Upper lobe of right lung (tissue), 1 donor: ENCODE measurements around the gene MYCBP. TPM values are rescaled to one million over a fixed set of nuclear protein-coding genes. Genes with fewer than 3 reads are reported as not detected.

Source experiments
- ATAC-seq: fragments of 200-7000 bp; cut with Tn5 transposase; one replicate; pipeline ENCODE4 v1.9.1; 2020; ENCODE audit warnings: mild to moderate bottlenecking, moderate library complexity
- DNase-seq: peaks from one replicate; pipeline ENCODE4 v3.0.0-alpha.2; 2020
- H3K27ac ChIP-seq: fragments of 200-600 bp; one replicate; pipeline ENCODE4 v1.8.0; 2022
- H3K27me3 ChIP-seq: fragments of 200-600 bp; one replicate; pipeline ENCODE4 v1.8.0; 2022; ENCODE audit warnings: mild to moderate bottlenecking
- H3K36me3 ChIP-seq: fragments of 200-600 bp; one replicate; pipeline ENCODE4 v1.8.0; 2022
- H3K4me1 ChIP-seq: fragments of 200-600 bp; one replicate; pipeline ENCODE4 v1.8.0; 2022
- H3K4me3 ChIP-seq: fragments of 200-600 bp; one replicate; pipeline ENCODE4 v1.8.0; 2022; ENCODE audit warnings: mild to moderate bottlenecking
- H3K9me3 ChIP-seq: fragments of 200-600 bp; one replicate; pipeline ENCODE4 v1.8.0; 2022
- intact Hi-C: fragments of 100-400 bp; cut with DNase I; formaldehyde crosslinking; loops from one replicate; pipeline ENCODE4 v1.11.0; 2022
- total RNA-seq: library from RNA; stranded (reverse); fragmentation: NEBNext Ultra II Directional; extraction: Animal tissue kit (Norgen Biotek cat#: 25700); gene quantifications from one replicate; pipeline ENCODE4 v1.2.1, GENCODE V29; 2021
- TF ChIP-seq, protein P1 (sequence below): fragments of 200-600 bp; IDR thresholded peaks from one replicate; pipeline ENCODE4 v1.8.0; 2022; ENCODE audit warnings: antibody characterized with exemption
- donor health status: DM: no; HTN: yes; CAD: no; lungs with severe emphysema.

Gene MYCBP
- total RNA-seq, 1 donor from 2014 or later, result 12.9 TPM

- intact Hi-C loops, result no loop called here
- H3K4me1 ChIP-seq, result peaks cover 20% of the 10 kb centered on the region
- peaks cover 19% of the 10 kb centered on the region for H3K36me3 ChIP-seq
- ATAC-seq (no peak), DNase-seq (no peak)
- no peaks in the 10 kb centered on the region for H3K27me3 ChIP-seq
- H3K27ac ChIP-seq, result no peak overlapping the region
- H3K9me3 ChIP-seq, result no peaks in the 10 kb centered on the region
- TF ChIP-seq, protein P1, sequence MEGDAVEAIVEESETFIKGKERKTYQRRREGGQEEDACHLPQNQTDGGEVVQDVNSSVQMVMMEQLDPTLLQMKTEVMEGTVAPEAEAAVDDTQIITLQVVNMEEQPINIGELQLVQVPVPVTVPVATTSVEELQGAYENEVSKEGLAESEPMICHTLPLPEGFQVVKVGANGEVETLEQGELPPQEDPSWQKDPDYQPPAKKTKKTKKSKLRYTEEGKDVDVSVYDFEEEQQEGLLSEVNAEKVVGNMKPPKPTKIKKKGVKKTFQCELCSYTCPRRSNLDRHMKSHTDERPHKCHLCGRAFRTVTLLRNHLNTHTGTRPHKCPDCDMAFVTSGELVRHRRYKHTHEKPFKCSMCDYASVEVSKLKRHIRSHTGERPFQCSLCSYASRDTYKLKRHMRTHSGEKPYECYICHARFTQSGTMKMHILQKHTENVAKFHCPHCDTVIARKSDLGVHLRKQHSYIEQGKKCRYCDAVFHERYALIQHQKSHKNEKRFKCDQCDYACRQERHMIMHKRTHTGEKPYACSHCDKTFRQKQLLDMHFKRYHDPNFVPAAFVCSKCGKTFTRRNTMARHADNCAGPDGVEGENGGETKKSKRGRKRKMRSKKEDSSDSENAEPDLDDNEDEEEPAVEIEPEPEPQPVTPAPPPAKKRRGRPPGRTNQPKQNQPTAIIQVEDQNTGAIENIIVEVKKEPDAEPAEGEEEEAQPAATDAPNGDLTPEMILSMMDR, result no peak
- H3K4me3 ChIP-seq, result no peak overlapping the region
Observed at GRCh38 chr1:38865112-38865715, 7.9 kb downstream of the MYCBP start.

- H3K27ac ChIP-seq, result peak overlapping the region; percentile 72
- peaks cover 24% of the 10 kb centered on the region for H3K36me3 ChIP-seq
- TF ChIP-seq, protein P1, result no peak
- no peak for ATAC-seq
- peaks cover 44% of the 10 kb centered on the region for H3K4me1 ChIP-seq
- no peak for DNase-seq
- intact Hi-C loops, result no loop called here
- H3K9me3 ChIP-seq, result no peaks in the 10 kb centered on the region
- no peaks in the 10 kb centered on the region for H3K27me3 ChIP-seq
- H3K4me3 ChIP-seq, result peak overlapping the region; percentile 92
Observed at GRCh38 chr1:38860454-38860795, 12.7 kb downstream of the MYCBP start.

- H3K27ac ChIP-seq, result peak within 1 kb of the TSS; percentile 82
- DNase-seq, result peak; percentile 100
- peak within 1 kb of the TSS; percentile 92 for H3K4me3 ChIP-seq
- peak; percentile 99 for ATAC-seq
- H3K27me3 ChIP-seq, result no peaks in the 10 kb centered on the region
- TF ChIP-seq, protein P1, result no peak
- no peaks in the 10 kb centered on the region for H3K9me3 ChIP-seq
- intact Hi-C loops, result no loop called here
- peaks cover 24% of the 10 kb centered on the region for H3K36me3 ChIP-seq
- peaks cover 44% of the 10 kb centered on the region for H3K4me1 ChIP-seq
Observed at GRCh38 chr1:38859561-38860453, 13.3 kb downstream of the MYCBP start, which contains the start of gene RRAGC. TSS of gene RRAGC (minus strand) at chr1:38859772. CDS start at chr1:38859646, 126 bp downstream.

GRCh38 chr1:38858833-38859560, 14.2 kb downstream of the MYCBP start:
- Histone ChIP-seq H3K36me3 (peaks cover 29% of the 10 kb centered on the region), H3K4me1 (peaks cover 44% of the 10 kb centered on the region), H3K9me3 (no peaks in the 10 kb centered on the region), H3K4me3 (peak overlapping the region; percentile 92), H3K27ac (peak overlapping the region; percentile 82), H3K27me3 (no peaks in the 10 kb centered on the region)
- intact Hi-C loops, result no loop called here
- DNase-seq (peak; percentile 87), ATAC-seq (peak; percentile 59)
- TF ChIP-seq, protein P1, result no peak

- peaks cover 87% of the 10 kb centered on the region for H3K36me3 ChIP-seq
- intact Hi-C loops, result no loop called here
- H3K27ac ChIP-seq, result no peak overlapping the region
- H3K4me1 ChIP-seq, result peaks cover 17% of the 10 kb centered on the region
- DNase-seq, result no peak
- no peak overlapping the region for H3K4me3 ChIP-seq
- no peak for ATAC-seq
- no peaks in the 10 kb centered on the region for H3K27me3 ChIP-seq
- TF ChIP-seq, protein P1, result no peak
- no peaks in the 10 kb centered on the region for H3K9me3 ChIP-seq
Observed at GRCh38 chr1:38852780-38853179, 20.4 kb downstream of the MYCBP start.
